CD4-positive, alpha-beta T cell treated with Interleukin-6 for 4 hours (primary cell): ENCODE measurements around the gene RPL7L1.

Experiments
- DNase-seq: peaks from one replicate; pipeline ENCODE4 v3.0.0-alpha.2; 2020; ENCODE audit warnings: mixed read lengths

RPL7L1 gene

DNA sequence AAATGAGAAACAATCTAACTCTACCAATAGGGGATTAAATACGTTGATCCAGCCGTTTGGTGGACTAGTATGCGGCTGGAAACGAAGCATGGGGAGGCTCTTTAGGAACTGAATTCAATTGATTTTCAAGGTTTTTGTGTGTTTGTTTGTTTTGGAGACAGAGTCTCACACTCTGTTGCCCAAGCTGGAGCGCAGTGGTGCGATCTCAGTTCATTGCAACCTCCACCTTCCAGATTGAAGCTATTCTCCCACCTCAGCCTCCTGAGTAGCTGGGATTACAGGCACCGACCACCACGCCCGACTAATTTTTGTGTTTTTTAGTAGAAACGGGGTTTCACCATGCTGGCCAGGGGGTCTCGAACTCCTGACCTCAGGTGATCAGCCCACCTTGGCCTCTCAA, 57.0 kb downstream of the RPL7L1 start:
- no peak for DNase-seq

DNA sequence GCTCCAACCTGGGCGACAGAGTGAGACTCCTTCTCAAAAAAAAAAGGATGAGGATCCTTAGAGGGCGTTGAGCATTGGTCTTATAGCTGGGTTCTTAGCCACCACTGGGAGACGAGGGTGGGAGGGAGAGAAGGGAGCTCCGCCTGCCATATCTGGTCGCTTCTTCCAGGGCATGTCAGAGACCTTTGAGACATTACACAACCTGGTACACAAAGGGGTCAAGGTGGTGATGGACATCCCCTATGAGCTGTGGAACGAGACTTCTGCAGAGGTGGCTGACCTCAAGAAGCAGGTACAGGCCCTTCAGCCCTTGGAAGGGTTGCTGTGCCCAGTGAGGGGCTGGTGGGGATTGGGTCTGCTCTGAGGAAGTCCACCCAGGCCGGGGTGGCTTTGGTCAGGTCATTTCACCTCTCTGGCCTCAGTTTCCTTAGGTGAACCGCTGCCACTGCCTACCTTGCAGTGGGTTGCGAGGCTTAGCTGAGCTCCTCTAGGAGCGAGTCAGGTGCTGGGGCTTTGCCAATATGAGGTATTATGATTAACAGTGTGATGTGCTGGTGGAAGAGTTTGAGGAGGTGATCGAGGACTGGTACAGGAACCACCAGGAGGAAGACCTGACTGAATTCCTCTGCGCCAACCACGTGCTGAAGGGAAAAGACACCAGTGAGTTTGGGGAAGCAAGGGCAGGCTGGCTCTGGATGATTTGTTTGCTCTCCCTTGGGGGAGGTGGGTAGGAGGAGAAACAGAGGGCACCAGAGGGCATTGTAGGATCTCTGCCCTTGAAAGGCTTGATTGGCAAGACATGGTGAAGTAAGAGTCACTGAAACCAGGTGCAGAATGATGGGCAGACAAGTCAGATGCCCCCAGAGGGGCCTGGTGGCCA, 58.4 kb downstream of the RPL7L1 start:
- no peak for DNase-seq

DNA sequence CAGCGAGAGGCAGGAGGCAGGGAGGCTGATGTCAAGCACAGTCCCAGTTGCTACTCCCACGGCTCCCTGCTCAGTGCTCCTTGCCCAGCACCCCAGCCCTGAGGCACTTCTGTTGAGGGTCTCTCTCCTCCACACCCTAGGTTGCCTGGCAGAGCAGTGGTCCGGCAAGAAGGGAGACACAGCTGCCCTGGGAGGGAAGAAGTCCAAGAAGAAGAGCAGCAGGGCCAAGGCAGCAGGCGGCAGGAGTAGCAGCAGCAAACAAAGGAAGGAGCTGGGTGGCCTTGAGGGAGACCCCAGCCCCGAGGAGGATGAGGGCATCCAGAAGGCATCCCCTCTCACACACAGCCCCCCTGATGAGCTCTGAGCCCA, 59.0 kb downstream of the RPL7L1 start:
- no peak for DNase-seq

DNA sequence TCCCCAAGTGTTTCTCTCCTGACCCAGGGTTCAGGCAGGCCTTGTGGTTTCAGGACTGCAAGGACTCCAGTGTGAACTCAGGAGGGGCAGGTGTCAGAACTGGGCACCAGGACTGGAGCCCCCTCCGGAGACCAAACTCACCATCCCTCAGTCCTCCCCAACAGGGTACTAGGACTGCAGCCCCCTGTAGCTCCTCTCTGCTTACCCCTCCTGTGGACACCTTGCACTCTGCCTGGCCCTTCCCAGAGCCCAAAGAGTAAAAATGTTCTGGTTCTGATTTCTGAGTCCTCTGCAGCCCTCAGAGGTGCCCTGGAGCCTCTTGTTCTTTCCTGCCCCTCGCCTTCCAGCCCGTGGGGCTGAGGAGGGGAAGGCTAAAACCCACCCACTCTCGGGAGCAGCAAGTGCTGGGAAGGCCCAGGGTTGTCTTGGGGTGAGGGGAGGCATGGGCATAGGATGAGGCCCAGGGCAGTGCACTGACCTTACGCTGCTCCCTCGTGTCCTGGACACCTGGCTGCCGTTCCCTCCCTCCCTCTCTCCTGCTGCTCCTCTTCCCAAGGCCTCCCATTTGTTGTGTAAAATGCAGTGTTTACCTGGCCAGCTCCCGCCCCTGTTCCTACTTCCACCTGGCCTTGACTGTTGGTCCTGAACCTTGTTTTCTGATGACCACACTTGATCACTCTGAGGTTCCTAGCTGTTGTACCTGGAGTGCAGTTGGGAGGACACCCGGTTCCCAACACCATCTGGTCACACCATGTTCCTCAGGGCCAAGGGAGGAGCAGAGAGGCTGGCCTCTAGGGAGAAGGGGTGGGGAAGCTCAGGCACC, 59.8 kb downstream of the RPL7L1 start:
- DNase-seq = no peak
